Keratinocyte (primary cell): ENCODE measurements around the gene NDUFS6.

Source experiments
- CTCF ChIP-seq, 3 experiments: IDR thresholded peaks in 1 of 3; conservative IDR thresholded peaks in 1 of 3; optimal IDR thresholded peaks in 1 of 3; 2 replicates in 2 of 3; 3 replicates in 1 of 3; pipeline versions ENCODE3 to v1.5.1; 2011; ENCODE audit warnings: low read length in 3 of 3, mild to moderate bottlenecking in 3 of 3, moderate library complexity in 2 of 3, control low read depth in 1 of 3, inconsistent platforms in 1 of 3; ENCODE audit not compliant: insufficient read depth in 2 of 3; ENCODE audit errors: extremely low read depth in 1 of 3
- EZH2 ChIP-seq: IDR thresholded peaks from one replicate; pipeline ENCODE4 v1.6.1; 2012; ENCODE audit warnings: inconsistent platforms, mild to moderate bottlenecking, low read length, moderate library complexity

DNA sequence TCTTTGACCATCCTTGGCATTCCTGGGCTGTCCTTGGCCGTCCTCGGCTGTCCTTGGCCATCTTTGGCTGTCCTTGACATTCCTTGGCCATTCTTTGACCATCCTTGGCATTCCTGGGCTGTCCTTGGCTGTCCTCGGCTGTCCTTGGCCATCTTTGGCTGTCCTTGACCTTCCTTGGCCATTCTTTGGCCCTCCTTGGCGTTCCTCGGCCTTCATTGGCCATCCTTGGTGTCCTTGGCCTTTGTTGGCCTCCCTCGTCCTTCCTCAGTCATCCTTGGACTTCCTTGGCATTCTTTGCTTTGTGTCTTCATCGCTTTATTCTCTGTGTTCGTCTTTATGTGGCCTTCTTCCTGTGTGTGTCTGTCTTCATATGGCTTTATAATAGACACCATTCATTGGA lies 20.7 kb downstream of the NDUFS6 start:
- no peak for TF ChIP-seq CTCF (optimal IDR thresholded peaks at IDR 0.05 in 1 of 3, IDR thresholded peaks at IDR 0.05 in 1 of 3, conservative IDR thresholded peaks at IDR 0.05 in 1 of 3; ENCODE audit: extremely low read depth in 1 of 3, insufficient read depth in 2 of 3, low read length in 3 of 3)
- no peak for TF ChIP-seq EZH2
